GM12891 (cell line): ENCODE data around the gene TRIM22.
A peak's percentile ranks its signal among the peaks of the same experiment; 100 is the strongest.
"Not testable (repeated sequence)": the region's sequence is repeated elsewhere in the genome, so short reads cannot be mapped to it uniquely, and the experiment has no call there.

Experiments used
- DNase-seq: peaks from one replicate; pipeline ENCODE4 v3.0.0; 2011; ENCODE audit warnings: low spot score; ENCODE audit not compliant: insufficient read length
- FAIRE-seq: peaks from 2 replicates; lab custom pipeline; 2011; peaks lifted over from hg19 to GRCh38; lab: Jason Lieb, UNC
- PAX5 ChIP-seq: IDR thresholded peaks from 2 replicates; pipeline ENCODE4 v1.6.1; 2011; ENCODE audit warnings: low read length, moderate library complexity, mild to moderate bottlenecking; ENCODE audit not compliant: insufficient read depth, severe bottlenecking
- POLR2A ChIP-seq: IDR thresholded peaks from 2 replicates; pipeline ENCODE4 v1.6.1; 2011; ENCODE audit warnings: low read depth, low read length, control low read depth
- POLR2AphosphoS5 ChIP-seq: IDR thresholded peaks from 2 replicates; pipeline ENCODE4 v1.6.1; 2011; ENCODE audit warnings: low read depth, low read length, control low read depth
- POU2F2 ChIP-seq: IDR thresholded peaks from 2 replicates; pipeline ENCODE4 v1.6.1; 2011; ENCODE audit warnings: low read depth, mild to moderate bottlenecking, control low read depth, low read length, moderate library complexity
- SPI1 ChIP-seq: IDR thresholded peaks from 2 replicates; pipeline ENCODE4 v1.6.1; 2011; ENCODE audit warnings: low read depth, low read length, control low read depth
- TAF1 ChIP-seq: IDR thresholded peaks from 2 replicates; pipeline ENCODE4 v1.6.1; 2011; ENCODE audit warnings: low read depth, low read length, control low read depth

TRIM22 gene

GRCh38 chr11:5665746-5666401 is 23.7 kb upstream of the TRIM22 start:
- TF ChIP-seq POLR2AphosphoS5 (no peak), POU2F2 (no peak), PAX5 (no peak), POLR2A (no peak), SPI1 (no peak), TAF1 (no peak)
- FAIRE-seq (no peak), DNase-seq (no peak)

- no peak for FAIRE-seq
- DNase-seq = no peak
- no peak for TF ChIP-seq SPI1
- TF ChIP-seq PAX5 = no peak
- TF ChIP-seq POLR2A = no peak
- TF ChIP-seq TAF1 = no peak
- TF ChIP-seq POU2F2 = no peak
- no peak for TF ChIP-seq POLR2AphosphoS5
Observed at GRCh38 chr11:5666402-5666793, 23.2 kb upstream of the TRIM22 start.

- TF ChIP-seq PAX5 = no peak
Observed at GRCh38 chr11:5671831-5672230, 17.8 kb upstream of the TRIM22 start.

GRCh38 chr11:5674391-5674790 is 15.2 kb upstream of the TRIM22 start:
- FAIRE-seq = no peak
- TF ChIP-seq PAX5 = no peak
- TF ChIP-seq POLR2AphosphoS5 = no peak
- TF ChIP-seq POU2F2 = no peak
- no peak for TF ChIP-seq POLR2A
- TF ChIP-seq SPI1 = no peak
- TF ChIP-seq TAF1 = no peak
- no peak for DNase-seq

More at GRCh38 chr11:5671831-5672230, 17.8 kb upstream of the TRIM22 start:
- no peak for FAIRE-seq
- DNase-seq = no peak

DNA sequence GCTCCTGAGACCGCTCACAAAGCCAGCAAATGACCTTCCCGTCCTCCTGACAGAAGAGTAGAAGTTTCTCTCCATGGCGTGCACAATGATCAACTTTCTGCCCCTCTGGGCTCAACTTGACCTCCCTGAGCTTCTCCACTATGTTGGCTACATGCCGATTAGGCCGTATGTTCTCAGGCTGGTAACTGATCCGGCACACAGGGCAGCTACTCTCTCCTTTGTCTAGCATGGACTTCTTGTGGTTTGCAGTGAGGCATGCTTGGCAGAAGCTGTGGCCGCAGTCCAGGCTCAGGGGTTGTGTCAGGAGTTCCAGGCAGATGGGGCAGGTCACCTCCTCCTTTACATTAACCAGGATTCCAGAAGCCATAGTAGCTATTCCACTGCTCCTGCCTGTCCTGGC is 9.8 kb upstream of the TRIM22 start:
- DNase-seq = no peak
- no peak for FAIRE-seq
- TF ChIP-seq PAX5 (no peak), POLR2A (no peak), TAF1 (no peak), POU2F2 (no peak), POLR2AphosphoS5 (no peak), SPI1 (no peak)

DNA sequence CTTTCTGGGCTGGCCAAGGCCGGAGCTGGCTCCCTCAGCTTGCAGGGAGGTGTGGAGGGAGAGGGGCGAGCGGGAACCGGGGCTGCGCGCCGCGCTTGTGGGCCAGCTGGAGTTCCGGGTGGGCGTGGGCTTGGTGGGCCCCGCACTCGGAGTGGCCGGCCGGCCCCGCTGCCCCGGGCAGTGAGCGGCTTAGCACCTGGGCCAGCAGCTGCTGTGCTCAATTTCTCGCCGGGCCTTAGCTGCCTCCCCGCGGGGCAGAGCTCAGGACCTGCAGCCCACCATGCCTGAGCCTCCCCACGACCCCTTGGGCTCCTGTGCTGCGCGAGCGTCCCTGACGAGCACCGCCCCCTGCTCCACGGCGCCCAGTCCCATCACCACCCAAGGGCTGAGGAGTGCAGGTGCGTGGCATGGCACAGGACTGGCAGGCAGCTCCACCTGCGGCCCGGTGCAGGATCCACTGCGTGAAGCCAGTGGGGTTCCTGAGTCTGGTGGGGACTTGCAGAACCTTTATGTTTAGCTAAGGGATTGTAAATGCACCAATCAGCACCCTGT is 6.6 kb upstream of the TRIM22 start:
- not testable (repeated sequence) for FAIRE-seq, DNase-seq

- not testable (repeated sequence) for FAIRE-seq, DNase-seq
Observed at GRCh38 chr11:5683620-5684019, 6.0 kb upstream of the TRIM22 start.

GRCh38 chr11:5684036-5684645 is 5.4 kb upstream of the TRIM22 start:
- FAIRE-seq (no peak), DNase-seq (no peak)
- TF ChIP-seq TAF1 (no peak), PAX5 (no peak)

GRCh38 chr11:5684646-5685362 is 4.8 kb upstream of the TRIM22 start, which contains the start of gene TRIM5:
TSS of gene TRIM5 (minus strand) at chr11:5685074. CDS start at chr11:5680177, 4,897 bp downstream.
- FAIRE-seq (peak; percentile 80), DNase-seq (peak; percentile 71)
- TF ChIP-seq PAX5 (no peak), POU2F2 (peak; percentile 82), POLR2AphosphoS5 (peak; percentile 75), TAF1 (no peak; the same call in none of the 2 replicates), SPI1 (peak; percentile 44; the same call in 1 of the 2 replicates), POLR2A (peak; percentile 70)

DNA sequence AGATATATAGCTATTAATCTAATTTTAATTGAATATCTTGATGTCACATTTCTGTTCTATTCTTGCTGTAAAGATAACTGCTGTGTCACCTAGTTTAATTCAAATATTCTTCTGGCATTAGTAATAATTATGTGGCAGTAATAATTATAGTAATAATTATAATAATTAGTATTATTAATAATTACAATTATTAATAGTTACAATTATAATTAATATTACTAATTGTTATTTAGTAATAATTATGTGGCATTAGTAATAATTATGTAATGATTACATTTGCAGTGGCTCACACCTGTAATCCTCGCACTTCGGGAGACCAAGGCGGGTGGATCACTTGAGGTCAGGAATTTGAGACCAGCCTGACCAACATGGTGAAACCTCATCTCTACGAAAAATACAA is 3.2 kb upstream of the TRIM22 start:
- TF ChIP-seq PAX5 = no peak
- no peak for TF ChIP-seq SPI1
- TF ChIP-seq POU2F2 = no peak
- TF ChIP-seq POLR2AphosphoS5 = no peak
- no peak for TF ChIP-seq POLR2A
- no peak for TF ChIP-seq TAF1
- DNase-seq = no peak
- FAIRE-seq = no peak
